IPS DF 6.9 (cell line): ENCODE data around the gene RXRA.

ENCODE experiments used
- DNase-seq: peaks from one replicate; pipeline ENCODE4 v3.0.0-alpha.2; 2013; ENCODE audit warnings: low read depth, low spot score
- H3K27ac ChIP-seq: one replicate; pipeline ENCODE4 v1.5.1; 2013; ENCODE audit warnings: low read length, control low read depth
- H3K27me3 ChIP-seq: 2 replicates; pipeline ENCODE4 v1.6.1; 2013; ENCODE audit warnings: mild to moderate bottlenecking, low read length; ENCODE audit not compliant: control insufficient read depth, insufficient read depth
- H3K36me3 ChIP-seq: 2 replicates; pipeline ENCODE4 v1.6.1; 2013; ENCODE audit warnings: low read length; ENCODE audit not compliant: control insufficient read depth, insufficient read depth
- H3K4me1 ChIP-seq: 2 replicates; pipeline ENCODE4 v1.6.1; 2013; ENCODE audit warnings: low read length; ENCODE audit not compliant: control insufficient read depth, insufficient read depth
- H3K4me3 ChIP-seq: 2 replicates; pipeline ENCODE4 v1.5.1; 2013; ENCODE audit warnings: mild to moderate bottlenecking, low read length
- H3K9me3 ChIP-seq: 2 replicates; pipeline ENCODE4 v1.6.1; 2013; ENCODE audit warnings: low read length, inconsistent platforms; ENCODE audit not compliant: control insufficient read depth, insufficient read depth
- WGBS: extraction: QIAGEN DNeasy Blood & Tissue Kit; methylation state at CpG from one replicate; pipeline ENCODE4 v1.1.7; 2013; ENCODE audit warnings: mixed read lengths, missing lambda C conversion rate; ENCODE audit not compliant: insufficient read length, insufficient coverage; 5-methylcytosine and 5-hydroxymethylcytosine counted together

RXRA gene

DNA sequence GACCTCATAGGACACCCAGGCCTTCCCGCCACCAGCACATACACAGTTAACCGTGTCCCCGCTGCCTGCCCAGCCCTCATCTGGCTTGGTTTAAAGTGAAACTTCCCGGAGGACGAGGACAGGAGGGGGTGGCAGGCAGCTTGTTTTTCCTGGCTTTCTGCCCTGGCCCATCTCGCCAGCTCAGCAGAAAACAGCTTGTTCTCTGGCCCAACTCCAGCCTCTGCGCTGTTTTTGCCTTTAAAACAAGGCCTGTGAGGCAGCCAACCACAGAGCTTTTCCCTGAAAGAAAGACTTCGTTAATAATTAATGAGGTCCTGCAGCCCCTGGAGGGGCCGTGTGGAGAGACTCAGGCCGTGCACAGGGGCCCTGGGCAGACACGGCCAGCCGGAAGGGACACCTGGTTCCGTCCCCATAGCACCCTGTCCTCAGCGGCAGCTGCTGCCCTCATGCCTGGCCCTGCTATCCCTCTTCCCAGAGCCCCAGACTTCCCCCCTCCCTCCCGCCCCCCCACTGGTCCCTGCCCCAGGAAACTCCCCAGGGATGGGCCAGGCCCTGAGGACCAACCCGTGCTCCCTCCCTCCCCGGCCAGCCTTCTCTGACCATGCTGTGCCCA, 108.7 kb downstream of the RXRA start:
- Histone ChIP-seq H3K27me3 (no peaks in the 10 kb centered on the region), H3K27ac (no peak overlapping the region), H3K4me1 (no peaks in the 10 kb centered on the region; the same call in 1 of the 2 replicates), H3K36me3 (peaks cover 6% of the 10 kb centered on the region), H3K9me3 (no peaks in the 10 kb centered on the region), H3K4me3 (no peak overlapping the region)
- DNase-seq: no peak
- no CpG with 5 or more reads among the region's 17 CpGs for WGBS

DNA sequence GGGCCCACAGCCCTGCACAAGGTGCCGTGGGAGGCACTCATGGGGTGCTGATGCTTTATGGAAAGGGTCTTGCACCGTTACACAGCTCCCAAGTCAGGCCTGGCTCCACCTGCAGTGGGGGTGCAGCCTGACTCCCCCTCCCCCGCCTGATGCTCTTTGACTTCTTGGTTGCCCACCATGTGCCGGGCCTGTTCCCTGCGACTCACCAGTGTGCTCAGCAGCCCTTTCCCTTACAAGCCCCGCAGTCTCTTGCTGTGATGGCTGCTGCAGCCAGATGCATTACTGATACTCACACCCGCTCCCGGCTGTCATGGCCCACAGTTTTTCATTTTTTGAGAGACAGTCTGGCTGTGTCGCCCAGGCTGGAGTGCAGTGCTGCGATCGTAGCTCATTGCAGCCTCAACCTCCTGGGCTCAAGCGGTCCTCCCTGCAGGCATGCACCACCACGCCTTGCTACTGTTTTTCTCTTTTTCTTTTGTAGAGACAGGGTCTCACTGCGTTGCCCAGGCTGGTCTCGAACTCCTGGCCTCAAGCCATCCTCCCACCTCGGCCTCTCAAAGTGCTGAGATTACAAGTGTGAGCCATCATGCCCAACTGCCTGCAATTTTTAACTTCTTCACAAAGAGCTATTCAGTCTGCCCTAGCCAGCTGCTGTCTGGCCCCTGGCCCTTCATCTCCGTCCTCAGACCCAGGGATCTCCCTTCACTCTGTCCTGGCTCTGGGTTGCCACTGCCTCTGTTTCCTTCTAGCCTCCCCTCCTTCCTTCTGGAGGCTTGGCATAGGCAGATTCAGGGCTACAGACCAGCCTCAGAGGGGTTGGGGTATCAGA, 109.5 kb downstream of the RXRA start:
- Histone ChIP-seq H3K27me3 (no peaks in the 10 kb centered on the region), H3K4me3 (no peak overlapping the region), H3K4me1 (no peaks in the 10 kb centered on the region; the same call in 1 of the 2 replicates), H3K9me3 (no peaks in the 10 kb centered on the region), H3K36me3 (peaks cover 6% of the 10 kb centered on the region), H3K27ac (no peak overlapping the region)
- DNase-seq: no peak
- no CpG with 5 or more reads among the region's 17 CpGs for WGBS

DNA sequence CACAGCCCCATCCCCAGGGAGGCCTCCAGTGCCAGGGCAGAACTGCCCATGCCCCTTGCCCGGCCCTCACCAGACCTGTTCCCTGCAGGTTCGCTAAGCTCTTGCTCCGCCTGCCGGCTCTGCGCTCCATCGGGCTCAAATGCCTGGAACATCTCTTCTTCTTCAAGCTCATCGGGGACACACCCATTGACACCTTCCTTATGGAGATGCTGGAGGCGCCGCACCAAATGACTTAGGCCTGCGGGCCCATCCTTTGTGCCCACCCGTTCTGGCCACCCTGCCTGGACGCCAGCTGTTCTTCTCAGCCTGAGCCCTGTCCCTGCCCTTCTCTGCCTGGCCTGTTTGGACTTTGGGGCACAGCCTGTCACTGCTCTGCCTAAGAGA, 110.1 kb downstream of the RXRA start:
- DNase-seq: no peak
- Histone ChIP-seq H3K4me3 (no peak overlapping the region), H3K36me3 (peaks cover 6% of the 10 kb centered on the region), H3K4me1 (no peaks in the 10 kb centered on the region; the same call in 1 of the 2 replicates), H3K27me3 (no peaks in the 10 kb centered on the region), H3K27ac (no peak overlapping the region), H3K9me3 (no peaks in the 10 kb centered on the region)
- no CpG with 5 or more reads among the region's 12 CpGs for WGBS

DNA sequence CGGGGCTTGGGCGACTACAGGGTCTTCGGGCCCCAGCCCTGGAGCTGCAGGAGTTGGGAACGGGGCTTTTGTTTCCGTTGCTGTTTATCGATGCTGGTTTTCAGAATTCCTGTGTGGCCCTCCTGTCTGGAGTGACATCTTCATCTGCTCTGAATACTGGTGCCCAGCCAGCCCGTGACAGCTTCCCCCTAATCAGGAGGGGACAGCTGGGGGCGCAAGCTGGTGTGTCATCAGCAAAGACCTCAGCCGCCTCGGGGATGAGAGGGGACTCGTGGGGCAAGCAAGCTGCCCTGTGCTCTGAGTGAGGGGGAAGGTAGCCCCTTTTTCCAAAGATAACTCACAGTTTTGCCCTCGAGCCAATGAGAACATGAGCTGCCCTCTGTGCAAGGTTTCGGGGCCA, 110.7 kb downstream of the RXRA start:
- Histone ChIP-seq H3K27me3 (no peaks in the 10 kb centered on the region), H3K9me3 (no peaks in the 10 kb centered on the region), H3K27ac (no peak overlapping the region), H3K4me3 (no peak overlapping the region), H3K4me1 (no peaks in the 10 kb centered on the region; the same call in 1 of the 2 replicates), H3K36me3 (peaks cover 6% of the 10 kb centered on the region)
- no CpG with 5 or more reads among the region's 13 CpGs for WGBS
- no peak for DNase-seq

DNA sequence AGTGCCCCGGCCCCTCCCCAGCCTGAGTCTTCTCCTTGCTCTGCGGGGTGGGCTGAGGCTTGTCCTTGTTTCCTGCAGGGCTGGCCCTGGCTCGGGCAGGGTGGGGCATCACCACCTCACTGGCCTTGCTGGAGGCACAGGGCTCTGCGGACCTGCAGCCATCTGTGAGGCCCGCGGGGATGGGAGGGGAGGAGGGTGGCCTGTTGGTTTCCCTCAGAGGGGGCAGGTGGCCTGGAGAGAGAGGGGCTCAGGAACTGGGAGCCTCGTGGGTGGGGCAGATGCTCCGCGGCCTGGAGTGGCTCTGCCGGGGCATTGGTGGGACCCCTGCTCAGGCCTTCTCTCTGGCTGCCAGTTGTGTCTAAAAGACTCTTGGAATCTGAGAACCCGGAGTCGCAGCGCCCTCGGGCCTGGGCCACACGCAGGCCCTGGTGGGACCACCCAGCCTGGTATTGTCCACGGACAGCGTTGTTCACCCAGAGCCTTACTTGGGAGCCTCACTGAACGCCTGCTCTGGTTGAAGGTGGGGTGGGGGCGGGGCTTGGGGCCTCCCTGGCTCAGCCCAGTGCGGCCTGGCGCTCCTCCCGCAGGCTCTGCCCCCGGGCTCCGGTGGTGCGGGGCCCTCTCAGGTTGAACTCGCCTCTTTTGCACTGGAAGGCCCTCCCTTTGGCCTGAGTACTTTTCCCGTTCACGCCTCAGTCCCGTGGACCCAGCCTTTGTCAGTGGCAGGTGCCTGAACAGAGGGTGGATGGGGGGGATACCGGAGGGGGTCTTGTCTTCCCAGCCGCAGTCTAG, 111.3 kb downstream of the RXRA start:
- no CpG with 5 or more reads among the region's 31 CpGs for WGBS
- Histone ChIP-seq H3K9me3 (no peaks in the 10 kb centered on the region), H3K4me1 (no peaks in the 10 kb centered on the region; the same call in 1 of the 2 replicates), H3K27ac (no peak overlapping the region), H3K27me3 (no peaks in the 10 kb centered on the region), H3K4me3 (no peak overlapping the region), H3K36me3 (peaks cover 6% of the 10 kb centered on the region)
- DNase-seq: no peak

DNA sequence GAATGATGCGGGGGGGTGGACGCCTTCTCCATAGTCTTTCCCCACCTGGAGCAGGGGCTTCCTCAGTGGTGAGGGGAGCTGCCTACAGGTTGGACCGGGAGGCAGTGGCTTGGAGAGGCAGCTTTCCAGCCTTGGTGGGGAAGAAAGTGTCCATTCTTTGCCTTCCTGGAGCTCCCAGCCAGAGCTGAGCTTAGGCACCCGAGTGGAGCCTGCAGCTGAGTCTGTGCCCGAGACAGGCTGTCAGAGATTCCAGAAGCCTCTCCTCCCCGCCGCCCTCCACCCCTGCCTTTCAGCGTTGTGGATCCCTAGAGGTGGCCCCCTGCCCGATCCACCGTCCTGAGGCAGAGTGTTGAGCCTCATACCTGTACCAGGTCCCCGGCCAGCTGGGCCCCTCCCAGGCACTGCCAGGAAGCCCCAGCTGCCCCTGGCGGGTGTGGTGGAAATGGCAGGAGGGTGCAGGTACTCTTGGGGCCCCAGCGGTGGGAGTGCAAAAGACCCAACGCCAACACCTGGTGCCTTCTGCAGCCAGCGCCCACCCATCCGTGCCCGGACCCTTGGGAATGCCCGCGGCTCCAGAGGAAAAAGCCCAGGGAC, 112.0 kb downstream of the RXRA start:
- Histone ChIP-seq H3K36me3 (peaks cover 6% of the 10 kb centered on the region), H3K27me3 (no peaks in the 10 kb centered on the region), H3K4me3 (no peak overlapping the region), H3K4me1 (no peaks in the 10 kb centered on the region; the same call in 1 of the 2 replicates), H3K9me3 (no peaks in the 10 kb centered on the region), H3K27ac (no peak overlapping the region)
- no peak for DNase-seq
- WGBS: no CpG with 5 or more reads among the region's 19 CpGs

DNA sequence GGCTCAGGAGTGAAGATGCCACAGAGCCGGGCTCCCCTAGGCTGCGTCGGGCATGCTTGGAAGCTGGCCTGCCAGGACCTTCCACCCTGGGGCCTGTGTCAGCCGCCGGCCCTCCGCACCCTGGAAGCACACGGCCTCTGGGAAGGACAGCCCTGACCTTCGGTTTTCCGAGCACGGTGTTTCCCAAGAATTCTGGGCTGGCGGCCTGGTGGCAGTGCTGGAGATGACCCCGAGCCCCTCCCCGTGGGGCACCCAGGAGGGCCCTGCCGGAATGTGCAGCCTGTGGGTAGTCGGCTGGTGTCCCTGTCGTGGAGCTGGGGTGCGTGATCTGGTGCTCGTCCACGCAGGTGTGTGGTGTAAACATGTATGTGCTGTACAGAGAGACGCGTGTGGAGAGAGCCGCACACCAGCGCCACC, 113.1 kb downstream of the RXRA start:
- no CpG with 5 or more reads among the region's 23 CpGs for WGBS

DNA sequence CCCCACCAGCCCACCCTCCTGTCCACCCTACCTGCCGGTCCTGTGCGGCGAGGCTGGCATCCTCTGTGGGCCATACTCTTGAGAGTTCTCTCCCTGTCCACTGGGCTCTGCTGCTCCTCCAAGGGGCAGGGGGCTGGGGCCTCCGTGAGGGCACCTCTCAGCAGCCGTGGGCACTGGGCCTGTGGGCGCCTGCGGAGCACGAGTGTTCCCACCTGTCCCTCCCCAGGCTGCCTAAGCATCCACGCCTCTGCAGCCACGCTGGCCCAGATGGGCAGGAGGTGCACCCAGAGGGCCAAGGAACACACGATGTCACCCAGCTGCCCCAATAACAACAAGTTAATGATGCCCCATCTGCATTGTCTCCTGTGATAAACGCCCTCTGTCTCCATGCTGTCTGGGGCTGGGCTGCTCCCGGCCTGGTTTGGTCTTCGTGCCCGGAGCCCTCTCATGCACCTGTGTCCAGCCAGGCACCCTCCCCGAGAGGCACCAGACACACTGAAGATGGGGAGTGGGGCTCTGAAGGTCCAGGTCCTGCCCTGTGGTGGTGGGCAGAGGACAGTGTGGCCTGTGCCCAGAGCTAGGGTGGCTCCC, 114.5 kb downstream of the RXRA start:
- WGBS: no CpG with 5 or more reads among the region's 16 CpGs
- Histone ChIP-seq H3K27me3 (no peaks in the 10 kb centered on the region), H3K9me3 (no peaks in the 10 kb centered on the region), H3K4me1 (no peaks in the 10 kb centered on the region; the same call in 1 of the 2 replicates), H3K4me3 (no peak overlapping the region), H3K36me3 (peaks cover 3% of the 10 kb centered on the region), H3K27ac (no peak overlapping the region)
- DNase-seq: no peak

More for the DNA sequence above, 113.1 kb downstream of the RXRA start:
- Histone ChIP-seq H3K27ac (no peak overlapping the region), H3K36me3 (peaks cover 3% of the 10 kb centered on the region), H3K9me3 (no peaks in the 10 kb centered on the region), H3K4me3 (no peak overlapping the region), H3K4me1 (no peaks in the 10 kb centered on the region; the same call in 1 of the 2 replicates), H3K27me3 (no peaks in the 10 kb centered on the region)
- DNase-seq: no peak

DNA sequence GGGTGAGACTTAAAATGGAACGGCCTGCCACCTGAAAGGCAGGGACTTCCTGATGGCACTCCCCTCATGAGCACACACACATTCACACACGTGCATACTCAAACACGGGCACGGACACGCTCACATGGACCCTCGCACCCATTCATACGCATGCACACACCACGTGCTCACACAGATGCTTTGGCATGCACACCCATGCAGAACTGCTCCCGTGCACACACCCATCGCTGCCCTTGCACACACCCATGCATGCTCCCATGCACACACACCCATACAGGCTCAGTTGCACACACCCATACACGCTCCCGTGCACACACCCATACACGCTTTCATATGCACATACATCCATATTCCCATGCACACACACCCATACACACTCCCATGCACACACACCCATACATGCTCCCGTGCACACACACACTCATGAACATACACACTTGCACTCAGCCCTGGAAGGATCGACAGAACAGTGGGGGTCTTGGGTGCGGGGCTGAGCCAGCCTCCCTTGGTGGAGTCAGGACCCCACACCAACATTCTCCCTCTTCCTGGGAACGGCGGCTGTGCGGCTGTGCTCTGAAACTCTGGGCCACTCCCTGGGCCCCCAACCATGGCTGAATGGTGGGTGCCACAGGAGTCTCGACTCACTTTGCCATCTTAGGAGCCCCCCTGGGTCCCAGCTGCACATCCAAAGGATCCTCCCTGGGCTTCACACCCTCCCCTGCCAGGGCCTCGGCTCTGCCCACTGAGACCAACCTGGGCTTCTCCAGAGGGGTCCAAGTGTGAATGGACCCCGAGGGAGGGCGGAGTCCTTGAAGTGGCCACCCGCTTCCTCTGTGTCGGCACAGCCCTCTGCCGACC, 115.2 kb downstream of the RXRA start:
- H3K36me3 ChIP-seq: peaks cover 2% of the 10 kb centered on the region; the same call in 1 of the 2 replicates
- H3K27ac ChIP-seq: no peak overlapping the region
- WGBS: no CpG with 5 or more reads among the region's 26 CpGs

More for the DNA sequence above, 115.2 kb downstream of the RXRA start:
- Histone ChIP-seq H3K4me3 (no peak overlapping the region), H3K27me3 (no peaks in the 10 kb centered on the region), H3K9me3 (no peaks in the 10 kb centered on the region), H3K4me1 (no peaks in the 10 kb centered on the region; the same call in 1 of the 2 replicates)
- DNase-seq: no peak
